Measurements from ENCODE around the gene PLS1. TPM values are rescaled to one million over a fixed set of nuclear protein-coding genes. Genes with fewer than 3 reads are reported as not detected.
A peak's percentile ranks its signal among the peaks of the same experiment; 100 is the strongest.

The PLS1 gene
- polyA plus RNA-seq, 2 of the 4 experiments (the other 2 are of a cell fraction): 18.5 to 78.1 TPM

DNA sequence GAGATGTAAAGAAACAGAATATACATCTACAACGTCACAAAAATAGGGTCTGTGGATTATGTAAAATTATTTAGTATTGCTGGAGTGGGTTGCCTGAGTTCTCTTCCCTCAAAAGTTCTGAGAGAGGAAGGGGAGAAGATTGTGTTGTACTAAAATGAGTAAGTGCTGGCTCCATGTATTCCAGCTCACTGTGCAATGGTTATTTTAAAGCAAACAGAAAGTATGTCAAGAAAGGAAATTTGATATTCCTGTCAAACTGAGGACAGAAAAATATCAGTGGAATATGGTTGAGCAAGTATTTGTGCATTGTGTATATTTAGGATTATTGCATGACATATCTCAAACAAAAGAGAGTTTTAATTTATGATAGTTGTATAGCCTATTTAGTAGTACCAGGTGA lies 129.8 kb downstream of the PLS1 start:
- ATAC-seq (no peak), FAIRE-seq (peak; percentile 56), DNase-seq (ENCODE audit: low read depth in 1 of 2, low spot score in 1 of 2) (no peak)
- no peak overlapping the region for H3K27ac ChIP-seq
- H3K9me3 ChIP-seq: no peaks in the 10 kb centered on the region
- CTCF ChIA-PET: interaction anchor here (0.6 to 2.7 kb wide), 2 partner anchors 141 to 250 kb away, joined by 3 to 8 read pairs; no protein-coding TSS in a partner anchor
- H3K4me3 ChIP-seq: 0 out of 3 replicates have a peak overlapping the region, but pooled peaks have one; percentile 89
- TF ChIP-seq, protein P1, sequence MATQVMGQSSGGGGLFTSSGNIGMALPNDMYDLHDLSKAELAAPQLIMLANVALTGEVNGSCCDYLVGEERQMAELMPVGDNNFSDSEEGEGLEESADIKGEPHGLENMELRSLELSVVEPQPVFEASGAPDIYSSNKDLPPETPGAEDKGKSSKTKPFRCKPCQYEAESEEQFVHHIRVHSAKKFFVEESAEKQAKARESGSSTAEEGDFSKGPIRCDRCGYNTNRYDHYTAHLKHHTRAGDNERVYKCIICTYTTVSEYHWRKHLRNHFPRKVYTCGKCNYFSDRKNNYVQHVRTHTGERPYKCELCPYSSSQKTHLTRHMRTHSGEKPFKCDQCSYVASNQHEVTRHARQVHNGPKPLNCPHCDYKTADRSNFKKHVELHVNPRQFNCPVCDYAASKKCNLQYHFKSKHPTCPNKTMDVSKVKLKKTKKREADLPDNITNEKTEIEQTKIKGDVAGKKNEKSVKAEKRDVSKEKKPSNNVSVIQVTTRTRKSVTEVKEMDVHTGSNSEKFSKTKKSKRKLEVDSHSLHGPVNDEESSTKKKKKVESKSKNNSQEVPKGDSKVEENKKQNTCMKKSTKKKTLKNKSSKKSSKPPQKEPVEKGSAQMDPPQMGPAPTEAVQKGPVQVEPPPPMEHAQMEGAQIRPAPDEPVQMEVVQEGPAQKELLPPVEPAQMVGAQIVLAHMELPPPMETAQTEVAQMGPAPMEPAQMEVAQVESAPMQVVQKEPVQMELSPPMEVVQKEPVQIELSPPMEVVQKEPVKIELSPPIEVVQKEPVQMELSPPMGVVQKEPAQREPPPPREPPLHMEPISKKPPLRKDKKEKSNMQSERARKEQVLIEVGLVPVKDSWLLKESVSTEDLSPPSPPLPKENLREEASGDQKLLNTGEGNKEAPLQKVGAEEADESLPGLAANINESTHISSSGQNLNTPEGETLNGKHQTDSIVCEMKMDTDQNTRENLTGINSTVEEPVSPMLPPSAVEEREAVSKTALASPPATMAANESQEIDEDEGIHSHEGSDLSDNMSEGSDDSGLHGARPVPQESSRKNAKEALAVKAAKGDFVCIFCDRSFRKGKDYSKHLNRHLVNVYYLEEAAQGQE (IDR thresholded peaks at IDR 0.05): no peak
- TF ChIP-seq FOSL2 (IDR thresholded peaks at IDR 0.05): no peak
- no peak for TF ChIP-seq FOSL2 (CRISPR knock-in tag; IDR thresholded peaks at IDR 0.05)
- TF ChIP-seq TFCP2L1 (CRISPR knock-in tag; IDR thresholded peaks at IDR 0.05): no peak
- TF ChIP-seq E2F6 (IDR thresholded peaks at IDR 0.05; ENCODE audit: borderline replicate concordance, low read depth): no peak
- 21% methylated on average over 1 of the region's 1 CpG for WGBS (ENCODE audit: missing lambda C conversion rate)
- peak overlapping the region; percentile 84 for H3K4me2 ChIP-seq
- POLR2A ChIA-PET: no interaction called here
- peaks cover 14% of the 10 kb centered on the region for H3K4me1 ChIP-seq

DNA sequence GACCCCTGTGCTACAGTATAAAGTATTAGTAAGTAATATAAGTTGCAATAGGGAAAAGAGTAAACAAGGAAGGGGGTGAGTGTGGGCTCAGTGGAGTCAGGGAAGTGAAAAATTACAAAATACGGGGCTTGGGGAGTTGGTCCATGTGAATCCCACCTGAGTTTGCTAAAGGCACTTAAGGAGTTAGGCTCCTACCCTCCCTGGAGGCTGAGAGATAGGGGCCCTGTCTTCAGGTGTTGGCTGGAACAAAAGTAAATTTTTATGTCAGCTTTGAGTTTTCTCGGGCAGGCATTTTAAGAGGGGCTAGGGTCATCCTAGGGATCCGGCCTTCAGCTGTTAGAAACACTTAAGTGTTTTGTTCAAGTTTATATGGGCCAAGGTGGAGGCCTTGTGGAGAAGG lies 135.9 kb downstream of the PLS1 start:
- WGBS (ENCODE audit: missing lambda C conversion rate): 97% methylated on average over 3 of the region's 3 CpGs
- H3K4me1 ChIP-seq: no peaks in the 10 kb centered on the region
- H3K4me2 ChIP-seq: no peak overlapping the region
- H3K4me3 ChIP-seq: no peak overlapping the region
- TF ChIP-seq, protein P2, sequence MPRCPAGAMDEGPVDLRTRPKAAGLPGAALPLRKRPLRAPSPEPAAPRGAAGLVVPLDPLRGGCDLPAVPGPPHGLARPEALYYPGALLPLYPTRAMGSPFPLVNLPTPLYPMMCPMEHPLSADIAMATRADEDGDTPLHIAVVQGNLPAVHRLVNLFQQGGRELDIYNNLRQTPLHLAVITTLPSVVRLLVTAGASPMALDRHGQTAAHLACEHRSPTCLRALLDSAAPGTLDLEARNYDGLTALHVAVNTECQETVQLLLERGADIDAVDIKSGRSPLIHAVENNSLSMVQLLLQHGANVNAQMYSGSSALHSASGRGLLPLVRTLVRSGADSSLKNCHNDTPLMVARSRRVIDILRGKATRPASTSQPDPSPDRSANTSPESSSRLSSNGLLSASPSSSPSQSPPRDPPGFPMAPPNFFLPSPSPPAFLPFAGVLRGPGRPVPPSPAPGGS (IDR thresholded peaks at IDR 0.05): no peak
- TF ChIP-seq TP53 (CRISPR knock-in tag; IDR thresholded peaks at IDR 0.05): no peak
- no peak for TF ChIP-seq CBX2 (IDR thresholded peaks at IDR 0.05; ENCODE audit: borderline replicate concordance, low read depth)
- TF ChIP-seq HOXB5 (CRISPR knock-in tag; IDR thresholded peaks at IDR 0.05): no peak
- TF ChIP-seq MYC (IDR thresholded peaks at IDR 0.05; ENCODE audit: borderline replicate concordance, low read length): no peak
- no peak for TF ChIP-seq SREBF2 (IDR thresholded peaks at IDR 0.05)
- TF ChIP-seq NFE2L2 (conservative IDR thresholded peaks at IDR 0.05; ENCODE audit: low read length): no peak
- TF ChIP-seq, protein P1 (IDR thresholded peaks at IDR 0.05): no peak
- no peak for TF ChIP-seq PHF8 (IDR thresholded peaks at IDR 0.05; ENCODE audit: borderline replicate concordance, low read depth)
- TF ChIP-seq, protein P3, sequence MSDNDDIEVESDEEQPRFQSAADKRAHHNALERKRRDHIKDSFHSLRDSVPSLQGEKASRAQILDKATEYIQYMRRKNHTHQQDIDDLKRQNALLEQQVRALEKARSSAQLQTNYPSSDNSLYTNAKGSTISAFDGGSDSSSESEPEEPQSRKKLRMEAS (IDR thresholded peaks at IDR 0.05): no peak
- no peak for TF ChIP-seq E2F6 (IDR thresholded peaks at IDR 0.05; ENCODE audit: borderline replicate concordance, low read depth)
- TF ChIP-seq, protein P4, sequence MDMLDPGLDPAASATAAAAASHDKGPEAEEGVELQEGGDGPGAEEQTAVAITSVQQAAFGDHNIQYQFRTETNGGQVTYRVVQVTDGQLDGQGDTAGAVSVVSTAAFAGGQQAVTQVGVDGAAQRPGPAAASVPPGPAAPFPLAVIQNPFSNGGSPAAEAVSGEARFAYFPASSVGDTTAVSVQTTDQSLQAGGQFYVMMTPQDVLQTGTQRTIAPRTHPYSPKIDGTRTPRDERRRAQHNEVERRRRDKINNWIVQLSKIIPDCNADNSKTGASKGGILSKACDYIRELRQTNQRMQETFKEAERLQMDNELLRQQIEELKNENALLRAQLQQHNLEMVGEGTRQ (IDR thresholded peaks at IDR 0.05): no peak
- no peak for TF ChIP-seq POLR2A (IDR thresholded peaks at IDR 0.05; ENCODE audit: low read length)
- TF ChIP-seq SMC3 (IDR thresholded peaks at IDR 0.05): no peak
- TF ChIP-seq RCOR1 (IDR thresholded peaks at IDR 0.05; ENCODE audit: low read depth, low read length): no peak
- TF ChIP-seq GATA3 (IDR thresholded peaks at IDR 0.05; ENCODE audit: borderline replicate concordance): no peak
- no peak for TF ChIP-seq RNF2 (IDR thresholded peaks at IDR 0.05; ENCODE audit: borderline replicate concordance, low read depth)
- no peak for TF ChIP-seq FOSL2 (IDR thresholded peaks at IDR 0.05)
- TF ChIP-seq FOSL2 (CRISPR knock-in tag; IDR thresholded peaks at IDR 0.05): no peak
- TF ChIP-seq MAFK (IDR thresholded peaks at IDR 0.05; ENCODE audit: partially characterized antibody): no peak
- no peak for TF ChIP-seq RAD21 (conservative IDR thresholded peaks at IDR 0.05 in 1 of 2, IDR thresholded peaks at IDR 0.05 in 1 of 2)
- H3K27ac ChIP-seq: no peak overlapping the region
- ATAC-seq (no peak), FAIRE-seq (no peak), DNase-seq (ENCODE audit: low read depth in 1 of 2, low spot score in 1 of 2) (no peak)
- H3K9me3 ChIP-seq: no peaks in the 10 kb centered on the region
- POLR2A ChIA-PET: no interaction called here
- CTCF ChIA-PET: interaction anchor here (0.7 to 1.9 kb wide), 2 partner anchors 8 to 96 kb away, joined by 3 to 12 read pairs; partner anchors contain the start of gene TRPC1
